Caco-2 (cell line): ENCODE data around the gene PPP2R2B. TPM values are rescaled to one million over a fixed set of nuclear protein-coding genes. Genes with fewer than 3 reads are reported as not detected.

Experiments used
- BruUV-seq: library from RNA; stranded (reverse); fragments of 400-500 nt; replicated peaks from 2 replicates; lab custom pipeline; 2021; lab: Mats Ljungman, UMichigan
- CTCF ChIA-PET: fragments of 300-600 bp; sonication (Branson Sonifier 250); formaldehyde crosslinking; loops from one replicate; lab custom pipeline; 2022; ENCODE audit warnings: antibody characterized with exemption; lab: Charles Lee
- POLR2A ChIA-PET: fragments of 300-600 bp; sonication (Branson Sonifier 250); formaldehyde crosslinking; loops from one replicate; lab custom pipeline; 2022; ENCODE audit warnings: antibody characterized with exemption; lab: Charles Lee
- DNase-seq, 2 experiments: peaks; one replicate each; pipeline versions ENCODE4 v3.0.0 to v3.0.0-alpha.2; 2020 to 2022
- H3K27me3 ChIP-seq: replicated peaks from 2 replicates; pipeline ENCODE4 v1.6.0; 2011; ENCODE audit warnings: low read length; ENCODE audit not compliant: control insufficient read depth, insufficient read depth
- H3K36me3 ChIP-seq: 2 replicates; pipeline ENCODE4 v1.5.1; 2011; ENCODE audit warnings: low read length; ENCODE audit not compliant: control insufficient read depth, insufficient read depth
- H3K4me1 ChIP-seq: fragments of 250-450 bp; sonication (Bioruptor Pico); 2 replicates; pipeline ENCODE4 v1.5.1; 2020; ENCODE audit warnings: mild to moderate bottlenecking
- H3K4me3 ChIP-seq: 2 replicates; pipeline ENCODE4 v1.5.1; 2011; ENCODE audit warnings: low read depth, mild to moderate bottlenecking, control low read depth, low read length
- H3K9me3 ChIP-seq: fragments of 250-450 bp; sonication (Bioruptor Pico); 2 replicates; pipeline ENCODE4 v1.5.1; 2020; ENCODE audit warnings: mild to moderate bottlenecking, moderate library complexity
- H3K27ac Mint-ChIP-seq: one replicate; pipeline ENCODE4 v1.8.0; 2022; ENCODE audit warnings: mixed read lengths; ENCODE audit not compliant: unreplicated experiment
- H3K27me3 Mint-ChIP-seq: one replicate; pipeline ENCODE4 v1.8.0; 2022; ENCODE audit warnings: mixed read lengths; ENCODE audit not compliant: insufficient read depth, unreplicated experiment
- H3K36me3 Mint-ChIP-seq: one replicate; pipeline ENCODE4 v1.8.0; 2022; ENCODE audit warnings: mild to moderate bottlenecking, mixed read lengths; ENCODE audit not compliant: insufficient read depth, unreplicated experiment
- H3K4me1 Mint-ChIP-seq: one replicate; pipeline ENCODE4 v1.8.0; 2022; ENCODE audit warnings: low read depth, mixed read lengths; ENCODE audit not compliant: unreplicated experiment
- H3K4me3 Mint-ChIP-seq: one replicate; pipeline ENCODE4 v1.8.0; 2022; ENCODE audit warnings: mild to moderate bottlenecking, moderate library complexity, mixed read lengths; ENCODE audit not compliant: unreplicated experiment
- H3K9me3 Mint-ChIP-seq: one replicate; pipeline ENCODE4 v1.8.0; 2022; ENCODE audit warnings: mixed read lengths; ENCODE audit not compliant: unreplicated experiment
- CTCF ChIP-seq, 2 experiments: fragments of 200-600 bp in 1 of 2; IDR thresholded peaks; 1 replicate in 1 of 2; 2 replicates in 1 of 2; pipeline versions ENCODE4 v1.5.1 to v1.8.0; 2011 to 2022; ENCODE audit warnings: antibody characterized with exemption in 1 of 2, control low read depth in 1 of 2, inconsistent platforms in 1 of 2, low read depth in 1 of 2, low read length in 1 of 2, mild to moderate bottlenecking in 1 of 2, moderate library complexity in 1 of 2; ENCODE audit not compliant: insufficient read depth in 1 of 2, severe bottlenecking in 1 of 2, unreplicated experiment in 1 of 2
- intact Hi-C: fragments of 100-400 bp; cut with micrococcal nuclease; formaldehyde crosslinking; loops from one replicate; pipeline ENCODE4 v1.10.0; 2022; ENCODE audit not compliant: unreplicated experiment
- total RNA-seq: library from RNA; stranded (reverse); gene quantifications from 2 replicates; pipeline ENCODE4 v1.2.3, GENCODE V29; 2022

PPP2R2B gene
- total RNA-seq, 1 experiment from 2014 or later: 9.8 TPM

GRCh38 chr5:146802945-146803522 is 75.5 kb downstream of the PPP2R2B start:
- DNase-seq: no peak
- Mint-ChIP-seq H3K36me3 (no peaks in the 10 kb centered on the region), H3K27me3 (peaks cover 3% of the 10 kb centered on the region), H3K4me1 (peaks cover 6% of the 10 kb centered on the region), H3K27ac (no peak overlapping the region), H3K9me3 (no peaks in the 10 kb centered on the region), H3K4me3 (no peak overlapping the region)
- ChIA-PET CTCF (no interaction called here), POLR2A (no interaction called here)
- Histone ChIP-seq H3K4me3 (no peak overlapping the region), H3K4me1 (no peaks in the 10 kb centered on the region), H3K36me3 (no peaks in the 10 kb centered on the region), H3K27me3 (no peaks in the 10 kb centered on the region), H3K9me3 (no peaks in the 10 kb centered on the region)
- BruUV-seq: no TSS peak
- intact Hi-C loops: no loop called here
- no peak for TF ChIP-seq CTCF (IDR thresholded peaks at IDR 0.05; ENCODE audit: insufficient read depth in 1 of 2, low read depth in 1 of 2, low read length in 1 of 2, severe bottlenecking in 1 of 2, unreplicated experiment in 1 of 2)

- POLR2A ChIA-PET: no interaction called here
- no peaks in the 10 kb centered on the region for H3K36me3 Mint-ChIP-seq
- CTCF ChIA-PET: no interaction called here
These were observed 78.9 kb downstream of the PPP2R2B start for GRCh38 chr5:146799671-146800070.

GRCh38 chr5:146799231-146799630 is 79.3 kb downstream of the PPP2R2B start:
- no TSS peak for BruUV-seq
- H3K4me3 Mint-ChIP-seq: no peak overlapping the region
- H3K27me3 Mint-ChIP-seq: peaks cover 3% of the 10 kb centered on the region
- no peaks in the 10 kb centered on the region for H3K9me3 Mint-ChIP-seq
- ChIA-PET CTCF (no interaction called here), POLR2A (no interaction called here)
- H3K36me3 Mint-ChIP-seq: no peaks in the 10 kb centered on the region
- Histone ChIP-seq H3K9me3 (no peaks in the 10 kb centered on the region), H3K27me3 (no peaks in the 10 kb centered on the region), H3K4me1 (no peaks in the 10 kb centered on the region), H3K4me3 (no peak overlapping the region), H3K36me3 (no peaks in the 10 kb centered on the region)
- no peak overlapping the region for H3K27ac Mint-ChIP-seq
- TF ChIP-seq CTCF (IDR thresholded peaks at IDR 0.05; ENCODE audit: insufficient read depth in 1 of 2, low read depth in 1 of 2, low read length in 1 of 2, severe bottlenecking in 1 of 2, unreplicated experiment in 1 of 2): no peak
- H3K4me1 Mint-ChIP-seq: peaks cover 6% of the 10 kb centered on the region
- intact Hi-C loops: no loop called here
- no peak for DNase-seq

More at GRCh38 chr5:146799671-146800070, 78.9 kb downstream of the PPP2R2B start:
- H3K4me1 ChIP-seq: no peaks in the 10 kb centered on the region
- Mint-ChIP-seq H3K27me3 (peaks cover 3% of the 10 kb centered on the region), H3K4me3 (no peak overlapping the region), H3K4me1 (peaks cover 6% of the 10 kb centered on the region), H3K9me3 (no peaks in the 10 kb centered on the region), H3K27ac (no peak overlapping the region)
- H3K27me3 ChIP-seq: no peaks in the 10 kb centered on the region
- no peaks in the 10 kb centered on the region for H3K36me3 ChIP-seq
- no peak for DNase-seq
- no peak overlapping the region for H3K4me3 ChIP-seq
- BruUV-seq: no TSS peak
- intact Hi-C loops: no loop called here
- no peaks in the 10 kb centered on the region for H3K9me3 ChIP-seq
- TF ChIP-seq CTCF (IDR thresholded peaks at IDR 0.05; ENCODE audit: insufficient read depth in 1 of 2, low read depth in 1 of 2, low read length in 1 of 2, severe bottlenecking in 1 of 2, unreplicated experiment in 1 of 2): no peak
